Measurements from ENCODE around the gene SLC7A9. TPM values are rescaled to one million over a fixed set of nuclear protein-coding genes. Genes with fewer than 3 reads are reported as not detected.
"Not testable (repeated sequence)": the region's sequence is repeated elsewhere in the genome, so short reads cannot be mapped to it uniquely, and the experiment has no call there.

SLC7A9 gene
- polyA plus RNA-seq, 3 donors: 0.13 TPM; not detected in 2

DNA sequence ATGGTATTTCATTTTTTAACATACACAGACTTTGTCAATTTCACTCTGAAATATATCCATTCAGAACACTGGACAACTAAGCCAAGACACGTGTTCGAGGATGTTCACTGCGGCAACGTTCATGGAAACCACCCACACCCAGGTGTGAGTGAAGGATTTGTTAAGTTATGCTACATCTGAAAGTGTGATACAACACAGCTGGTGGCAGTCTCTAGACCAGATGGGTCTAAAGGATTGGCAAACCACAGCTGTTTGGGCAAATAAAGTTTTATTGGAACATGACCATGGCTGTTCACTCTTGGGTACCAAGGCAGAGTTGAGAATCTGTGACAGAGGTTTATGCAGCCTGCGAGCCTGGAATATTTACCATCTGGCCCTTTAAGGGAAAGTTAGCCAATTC, 12.0 kb downstream of the SLC7A9 start:
- no peaks in the 10 kb centered on the region for H3K27me3 ChIP-seq (ENCODE audit: control insufficient read depth in 2 of 2, insufficient read depth in 2 of 2, low read length in 2 of 2)
- TF ChIP-seq, protein P1, sequence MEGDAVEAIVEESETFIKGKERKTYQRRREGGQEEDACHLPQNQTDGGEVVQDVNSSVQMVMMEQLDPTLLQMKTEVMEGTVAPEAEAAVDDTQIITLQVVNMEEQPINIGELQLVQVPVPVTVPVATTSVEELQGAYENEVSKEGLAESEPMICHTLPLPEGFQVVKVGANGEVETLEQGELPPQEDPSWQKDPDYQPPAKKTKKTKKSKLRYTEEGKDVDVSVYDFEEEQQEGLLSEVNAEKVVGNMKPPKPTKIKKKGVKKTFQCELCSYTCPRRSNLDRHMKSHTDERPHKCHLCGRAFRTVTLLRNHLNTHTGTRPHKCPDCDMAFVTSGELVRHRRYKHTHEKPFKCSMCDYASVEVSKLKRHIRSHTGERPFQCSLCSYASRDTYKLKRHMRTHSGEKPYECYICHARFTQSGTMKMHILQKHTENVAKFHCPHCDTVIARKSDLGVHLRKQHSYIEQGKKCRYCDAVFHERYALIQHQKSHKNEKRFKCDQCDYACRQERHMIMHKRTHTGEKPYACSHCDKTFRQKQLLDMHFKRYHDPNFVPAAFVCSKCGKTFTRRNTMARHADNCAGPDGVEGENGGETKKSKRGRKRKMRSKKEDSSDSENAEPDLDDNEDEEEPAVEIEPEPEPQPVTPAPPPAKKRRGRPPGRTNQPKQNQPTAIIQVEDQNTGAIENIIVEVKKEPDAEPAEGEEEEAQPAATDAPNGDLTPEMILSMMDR (IDR thresholded peaks at IDR 0.05): no peak
- Mint-ChIP-seq H3K4me3 (no peak overlapping the region), H3K9me3 (peaks cover 0 to 2% (median 0%) of the 10 kb centered on the region in 7 donors), H3K27ac (no peak overlapping the region), H3K4me1 (no peaks in the 10 kb centered on the region), H3K36me3 (no peaks in the 10 kb centered on the region), H3K27me3 (ENCODE audit: low read depth in 3 of 3) (peaks cover 0 to 1% (median under 1%) of the 10 kb centered on the region in 3 donors)
- no peak overlapping the region for H3K27ac ChIP-seq (ENCODE audit: low read depth in 1 of 2, low read length in 2 of 2)
- no CpG with 5 or more reads among the region's 5 CpGs for WGBS (ENCODE audit: insufficient coverage)
- no peak for DNase-seq
- no peaks in the 10 kb centered on the region for H3K9me3 ChIP-seq (replicated peaks in 1 of 2; ENCODE audit: control insufficient read depth in 1 of 2, insufficient read depth in 1 of 2, low read length in 2 of 2)
- intact Hi-C loops (cut with micrococcal nuclease): no loop called here
- no peaks in the 10 kb centered on the region for H3K79me2 ChIP-seq (ENCODE audit: insufficient read depth, low read length)
- no peaks in the 10 kb centered on the region for H4K20me1 ChIP-seq (ENCODE audit: insufficient read depth, low read length)
- H3K36me3 ChIP-seq (replicated peaks in 1 of 2; ENCODE audit: control insufficient read depth in 1 of 2, insufficient read depth in 2 of 2, low read length in 2 of 2): no peaks in the 10 kb centered on the region
- no peak overlapping the region for H3K4me2 ChIP-seq (replicated peaks; ENCODE audit: extremely low read depth, low read length, poor library complexity, severe bottlenecking)
- H3K9ac ChIP-seq (ENCODE audit: insufficient read depth, low read length, poor library complexity, severe bottlenecking): no peak overlapping the region
- H2AFZ ChIP-seq (ENCODE audit: insufficient read depth, low read depth, low read length, poor library complexity, severe bottlenecking): no peak overlapping the region
- no peaks in the 10 kb centered on the region for H3K4me1 ChIP-seq (ENCODE audit: control insufficient read depth in 1 of 2, insufficient read depth in 2 of 2, low read length in 2 of 2)
- no peak overlapping the region for H3K4me3 ChIP-seq (replicated peaks in 1 of 3; ENCODE audit: low read depth in 2 of 3, low read length in 3 of 3)

DNA sequence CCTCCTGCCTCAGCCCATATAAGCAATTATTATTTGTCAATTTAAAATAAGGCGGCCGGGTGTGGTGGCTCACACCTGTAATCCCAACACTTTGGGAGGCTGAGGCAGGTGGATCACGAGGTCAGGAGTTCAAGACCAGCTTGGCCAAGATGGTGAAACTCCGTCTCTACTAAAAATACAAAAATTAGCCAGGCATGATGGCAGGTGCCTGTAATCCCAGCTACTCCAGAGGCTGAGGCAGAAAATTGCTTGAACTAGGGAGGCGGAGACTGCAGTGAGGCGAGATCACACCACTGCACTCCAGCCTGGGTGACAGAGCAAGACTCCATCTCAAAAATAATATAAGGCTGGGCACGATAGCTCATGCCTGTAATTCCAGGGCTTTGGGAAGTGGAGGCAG, 12.7 kb downstream of the SLC7A9 start:
- H2AFZ ChIP-seq (ENCODE audit: insufficient read depth, low read depth, low read length, poor library complexity, severe bottlenecking); H3K27ac ChIP-seq (ENCODE audit: low read depth in 1 of 2, low read length in 2 of 2); H3K9me3 Mint-ChIP-seq; H3K4me3 Mint-ChIP-seq; DNase-seq; H3K27me3 Mint-ChIP-seq (ENCODE audit: low read depth in 3 of 3); H3K27ac Mint-ChIP-seq; H3K4me1 ChIP-seq (ENCODE audit: control insufficient read depth in 1 of 2, insufficient read depth in 2 of 2, low read length in 2 of 2); intact Hi-C loops (cut with micrococcal nuclease); H3K4me2 ChIP-seq (replicated peaks; ENCODE audit: extremely low read depth, low read length, poor library complexity, severe bottlenecking); H3K27me3 ChIP-seq (ENCODE audit: control insufficient read depth in 2 of 2, insufficient read depth in 2 of 2, low read length in 2 of 2); H4K20me1 ChIP-seq (ENCODE audit: insufficient read depth, low read length); H3K36me3 Mint-ChIP-seq; H3K36me3 ChIP-seq (replicated peaks in 1 of 2; ENCODE audit: control insufficient read depth in 1 of 2, insufficient read depth in 2 of 2, low read length in 2 of 2); H3K9me3 ChIP-seq (replicated peaks in 1 of 2; ENCODE audit: control insufficient read depth in 1 of 2, insufficient read depth in 1 of 2, low read length in 2 of 2); H3K79me2 ChIP-seq (ENCODE audit: insufficient read depth, low read length); H3K4me1 Mint-ChIP-seq; H3K9ac ChIP-seq (ENCODE audit: insufficient read depth, low read length, poor library complexity, severe bottlenecking); H3K4me3 ChIP-seq (replicated peaks in 1 of 3; ENCODE audit: low read depth in 2 of 3, low read length in 3 of 3): not testable (repeated sequence)
- WGBS (ENCODE audit: insufficient coverage): 95% methylated on average over 4 of the region's 7 CpGs

All from CD14-positive monocyte (primary cell).